Ishikawa (cell line): Measurements from ENCODE around the gene SIGLEC9.

Source experiments
- CEBPB ChIP-seq: IDR thresholded peaks from 2 replicates; pipeline ENCODE4 v1.6.1; 2012
- CREB1 ChIP-seq: IDR thresholded peaks from 2 replicates; pipeline ENCODE4 v1.6.1; 2012; ENCODE audit warnings: low read depth
- EGR1 ChIP-seq: IDR thresholded peaks from 2 replicates; pipeline ENCODE4 v1.6.1; 2012
- EP300 ChIP-seq: IDR thresholded peaks from 2 replicates; pipeline ENCODE4 v1.6.1; 2012; ENCODE audit warnings: borderline replicate concordance
- FOXM1 ChIP-seq: IDR thresholded peaks from 2 replicates; pipeline ENCODE4 v1.6.1; 2012; ENCODE audit warnings: low read depth, borderline replicate concordance
- MAX ChIP-seq: IDR thresholded peaks from 2 replicates; pipeline ENCODE4 v1.6.1; 2012
- NFIC ChIP-seq: IDR thresholded peaks from 2 replicates; pipeline ENCODE4 v1.6.1; 2012
- RAD21 ChIP-seq: IDR thresholded peaks from 2 replicates; pipeline ENCODE4 v1.6.1; 2012; ENCODE audit warnings: low read depth
- REST ChIP-seq: IDR thresholded peaks from 2 replicates; pipeline ENCODE4 v1.6.1; 2012; ENCODE audit warnings: low read depth, mild to moderate bottlenecking
- TAF1 ChIP-seq: IDR thresholded peaks from 2 replicates; pipeline ENCODE4 v1.6.1; 2012; ENCODE audit warnings: low read depth, mild to moderate bottlenecking
- TCF12 ChIP-seq: IDR thresholded peaks from 2 replicates; pipeline ENCODE4 v1.6.1; 2012; ENCODE audit warnings: low read depth
- TEAD4 ChIP-seq: IDR thresholded peaks from 2 replicates; pipeline ENCODE4 v1.6.1; 2012
- USF1 ChIP-seq: IDR thresholded peaks from 2 replicates; pipeline ENCODE4 v1.6.1; 2012
- YY1 ChIP-seq: IDR thresholded peaks from 2 replicates; pipeline ENCODE4 v1.6.1; 2012; ENCODE audit warnings: low read depth
- ZBTB7A ChIP-seq: IDR thresholded peaks from 2 replicates; pipeline ENCODE4 v1.6.1; 2012; ENCODE audit warnings: low read depth

SIGLEC9 gene

GRCh38 chr19:51137792-51138425 is 13.2 kb downstream of the SIGLEC9 start:
- TF ChIP-seq CREB1 (no peak), TAF1 (no peak), EGR1 (no peak), MAX (no peak), TCF12 (no peak)

GRCh38 chr19:51138549-51138979 is 13.9 kb downstream of the SIGLEC9 start:
- TF ChIP-seq TCF12 (no peak), EGR1 (no peak), TEAD4 (no peak), USF1 (no peak), NFIC (no peak), TAF1 (no peak), ZBTB7A (no peak)

- TF ChIP-seq TAF1 (no peak), EGR1 (no peak), CREB1 (no peak), CEBPB (no peak), RAD21 (no peak), YY1 (no peak), NFIC (no peak), FOXM1 (no peak), USF1 (no peak), TEAD4 (no peak), MAX (no peak), ZBTB7A (no peak), REST (no peak), TCF12 (no peak), EP300 (no peak)
These were observed 14.8 kb downstream of the SIGLEC9 start for GRCh38 chr19:51139299-51140014.

GRCh38 chr19:51140441-51140840 is 15.7 kb downstream of the SIGLEC9 start:
- TF ChIP-seq REST (no peak), EP300 (no peak), YY1 (no peak), RAD21 (no peak), TEAD4 (no peak), TAF1 (no peak), CREB1 (no peak), NFIC (no peak), ZBTB7A (no peak), USF1 (no peak), TCF12 (no peak)

- no peak for TF ChIP-seq YY1
- no peak for TF ChIP-seq EGR1
- no peak for TF ChIP-seq EP300
- no peak for TF ChIP-seq NFIC
- no peak for TF ChIP-seq USF1
- no peak for TF ChIP-seq ZBTB7A
- no peak for TF ChIP-seq TEAD4
- TF ChIP-seq CREB1: no peak
- no peak for TF ChIP-seq MAX
- no peak for TF ChIP-seq TAF1
These were observed 16.5 kb downstream of the SIGLEC9 start for GRCh38 chr19:51141181-51141580.
